Endothelial cell of umbilical vein (primary cell): ENCODE measurements around the gene CD93. TPM values are rescaled to one million over a fixed set of nuclear protein-coding genes. Genes with fewer than 3 reads are reported as not detected.

Source experiments
- BruUV-seq: library from RNA; stranded (reverse); fragments of 400-500 nt; replicated peaks from 2 replicates; lab custom pipeline; 2021; lab: Mats Ljungman, UMichigan
- CTCF ChIA-PET: fragments of 300-600, 350-600 bp; sonication (Branson Sonifier 250); formaldehyde crosslinking; loops from one replicate; lab custom pipeline; 2021; ENCODE audit warnings: antibody characterized with exemption, inconsistent platforms; lab: Charles Lee
- POLR2A ChIA-PET: fragments of 300-600, 350-600 bp; sonication (Branson Sonifier 250); formaldehyde crosslinking; loops from one replicate; lab custom pipeline; 2021; ENCODE audit warnings: antibody characterized with exemption, inconsistent platforms; lab: Charles Lee
- DNase-seq: peaks from one replicate; pipeline ENCODE4 v3.0.0-alpha.2; 2011; ENCODE audit warnings: low read depth, low spot score
- FAIRE-seq: peaks from 2 replicates; lab custom pipeline; 2011; peaks lifted over from hg19 to GRCh38; lab: Jason Lieb, UNC
- H2AFZ ChIP-seq: 2 replicates; pipeline ENCODE4 v1.6.0; 2012; ENCODE audit warnings: low read depth, low read length, control low read depth, inconsistent platforms
- H3K27ac ChIP-seq: 2 replicates; pipeline ENCODE4 v1.5.1; 2011; ENCODE audit warnings: low read depth, mild to moderate bottlenecking, control low read depth, low read length, moderate library complexity; ENCODE audit not compliant: insufficient read depth
- H3K27me3 ChIP-seq, 2 experiments: 2 replicates each; pipeline versions ENCODE4 v1.6.0 to v1.6.1; 2011; ENCODE audit warnings: low read length in 2 of 2, mixed read lengths in 1 of 2; ENCODE audit not compliant: control insufficient read depth in 2 of 2, insufficient read depth in 2 of 2
- H3K36me3 ChIP-seq, 2 experiments: 2 replicates in 1 of 2; 3 replicates in 1 of 2; pipeline ENCODE4 v1.5.1; 2011; ENCODE audit warnings: low read length in 2 of 2, mild to moderate bottlenecking in 1 of 2, moderate library complexity in 1 of 2; ENCODE audit not compliant: control insufficient read depth in 2 of 2, insufficient read depth in 2 of 2; ENCODE audit errors: extremely low read depth in 1 of 2
- H3K4me1 ChIP-seq: 3 replicates; pipeline ENCODE4 v1.5.1; 2011; ENCODE audit warnings: mild to moderate bottlenecking, low read length; ENCODE audit not compliant: control insufficient read depth, insufficient read depth; ENCODE audit errors: extremely low read depth
- H3K4me2 ChIP-seq: 2 replicates; pipeline ENCODE4 v1.6.1; 2011; ENCODE audit warnings: low read length, control low read depth, mixed read lengths; ENCODE audit not compliant: insufficient read depth
- H3K4me3 ChIP-seq, 3 experiments: fragments of 200-600 bp in 1 of 3; sonication (generic), shearing (Covaris generic) in 1 of 3; replicated peaks in 1 of 3; 2 replicates each; pipeline ENCODE4 v1.5.1; 2011 to 2016; ENCODE audit warnings: control low read depth in 3 of 3, low read length in 3 of 3, mild to moderate bottlenecking in 2 of 3, inconsistent platforms in 1 of 3, low read depth in 1 of 3, moderate library complexity in 1 of 3; ENCODE audit not compliant: insufficient read depth in 1 of 3
- H3K79me2 ChIP-seq: 2 replicates; pipeline ENCODE4 v1.6.0; 2012; ENCODE audit warnings: low read length, inconsistent platforms; ENCODE audit not compliant: control insufficient read depth, insufficient read depth
- H3K9ac ChIP-seq: replicated peaks from 2 replicates; pipeline ENCODE3; 2011; ENCODE audit warnings: low read length, control low read depth; ENCODE audit not compliant: insufficient read depth; ENCODE audit errors: extremely low read depth
- H3K9me1 ChIP-seq: replicated peaks from 3 replicates; pipeline ENCODE4 v1.6.0; 2011; ENCODE audit warnings: mild to moderate bottlenecking, low read length; ENCODE audit not compliant: control insufficient read depth, insufficient read depth; ENCODE audit errors: extremely low read depth
- H3K9me3 ChIP-seq: replicated peaks from 2 replicates; pipeline ENCODE4 v1.5.1; 2012; ENCODE audit warnings: low read length, inconsistent platforms; ENCODE audit not compliant: control insufficient read depth, insufficient read depth
- H4K20me1 ChIP-seq: replicated peaks from 2 replicates; pipeline ENCODE3; 2011; ENCODE audit warnings: mild to moderate bottlenecking, low read length; ENCODE audit not compliant: control insufficient read depth, insufficient read depth; ENCODE audit errors: extremely low read depth
- CTCF ChIP-seq, 2 donors: IDR thresholded peaks; 1 replicate in 1 of 2; 2 replicates in 1 of 2; pipeline ENCODE4 v1.5.1; 2011; ENCODE audit warnings: low read length in 2 of 2, mild to moderate bottlenecking in 2 of 2, moderate library complexity in 2 of 2, control low read depth in 1 of 2, inconsistent platforms in 1 of 2, low read depth in 1 of 2; ENCODE audit not compliant: insufficient read depth in 1 of 2; ENCODE audit errors: extremely low read depth in 1 of 2
- EZH2 ChIP-seq: IDR thresholded peaks from 2 replicates; pipeline ENCODE4 v1.6.1; 2012; ENCODE audit warnings: borderline replicate concordance, low read depth, mild to moderate bottlenecking, moderate library complexity, low read length, inconsistent platforms; ENCODE audit not compliant: severe bottlenecking
- FOS ChIP-seq: IDR thresholded peaks from 2 replicates; pipeline ENCODE4 v1.6.1; 2011; ENCODE audit warnings: mild to moderate bottlenecking, low read length, moderate library complexity, borderline replicate concordance; ENCODE audit not compliant: insufficient read depth
- GATA2 ChIP-seq: IDR thresholded peaks from 2 replicates; pipeline ENCODE4 v1.7.0; 2011; ENCODE audit warnings: low read depth, mild to moderate bottlenecking, moderate library complexity, mixed read lengths, low read length; ENCODE audit not compliant: insufficient read length, insufficient read depth
- JUN ChIP-seq: IDR thresholded peaks from 2 replicates; pipeline ENCODE4 v1.6.1; 2011; ENCODE audit warnings: borderline replicate concordance, low read depth; ENCODE audit not compliant: insufficient read length, insufficient read depth
- MAX ChIP-seq: IDR thresholded peaks from 2 replicates; pipeline ENCODE4 v1.6.1; 2011; ENCODE audit not compliant: insufficient read depth, insufficient read length
- POLR2A ChIP-seq: IDR thresholded peaks from 2 replicates; pipeline ENCODE4 v1.6.1; 2012; ENCODE audit warnings: low read depth, mild to moderate bottlenecking, control low read depth, low read length
- POLR2AphosphoS5 ChIP-seq: IDR thresholded peaks from 2 replicates; pipeline ENCODE4 v1.6.1; 2012; ENCODE audit warnings: low read depth, mild to moderate bottlenecking, control low read depth, low read length, moderate library complexity; ENCODE audit not compliant: insufficient read depth
- dilution Hi-C: fragments of 300-500 bp; cut with MboI; formaldehyde crosslinking; loops from one replicate; pipeline ENCODE4 v1.15.0; 2019; ENCODE audit warnings: low sequenced_read_pairs; ENCODE audit not compliant: extremely low pct_ligation_motif_present
- intact Hi-C: fragments of 100-400 bp; cut with micrococcal nuclease; formaldehyde crosslinking; loops from one replicate; pipeline ENCODE4 v1.10.0; 2022
- polyA plus RNA-seq, 4 experiments: library from polyadenylated mRNA; depleted of rRNA in 3 of 4; stranded (reverse) in 3 of 4; unstranded in 1 of 4; fragments of >200 nt; gene quantifications; 2 replicates each; pipeline versions ENCODE4 v1.2.1 to v1.2.3, GENCODE V29; 2011 to 2012; ENCODE audit warnings: missing spikeins in 1 of 4
- total RNA-seq: library from RNA; stranded (reverse); gene quantifications from 2 replicates; pipeline ENCODE4 v1.2.3, GENCODE V29; 2021

CD93 gene
- total and polyA plus RNA-seq, 2 donors (not counting 3 experiments of a cell fraction or from before 2014, with no cell fraction given) = 180 to 413 TPM

- peaks cover 29% of the 10 kb centered on the region for H3K4me1 ChIP-seq
- peak overlapping the region; percentile 74 for H3K27ac ChIP-seq
- peak; percentile 73 for TF ChIP-seq JUN
- no peak for TF ChIP-seq EZH2
- TF ChIP-seq FOS = peak; percentile 78
- TF ChIP-seq POLR2AphosphoS5 = peak; percentile 17
- TF ChIP-seq CTCF (IDR thresholded peaks at IDR 0.05; ENCODE audit: extremely low read depth in 1 of 2, insufficient read depth in 1 of 2, low read depth in 1 of 2, low read length in 2 of 2) = peak; percentile 57 to 69
- TF ChIP-seq GATA2 = peak; percentile 55
- no peak for TF ChIP-seq POLR2A
- no peak for TF ChIP-seq MAX
- POLR2A ChIA-PET = interaction anchor here (2.0 kb wide), 1 partner anchor 10 kb away, joined by 6 read pairs; no protein-coding TSS in a partner anchor
- dilution Hi-C loops = no loop called here
- H3K9ac ChIP-seq = peak overlapping the region; percentile 27
- FAIRE-seq (peak; percentile 96), DNase-seq (peak; percentile 92)
- no peaks in the 10 kb centered on the region for H3K36me3 ChIP-seq
- BruUV-seq = no TSS peak
- H3K9me1 ChIP-seq = no peaks in the 10 kb centered on the region
- H3K4me2 ChIP-seq = peak overlapping the region; percentile 59
- H4K20me1 ChIP-seq = no peaks in the 10 kb centered on the region
- H2AFZ ChIP-seq = peak overlapping the region; percentile 14
- CTCF ChIA-PET = interaction anchor here (0.8 to 4.8 kb wide), 23 partner anchors 10 to 370 kb away, joined by 3 to 51 read pairs (median 4); partner anchors contain the start of gene CD93
- intact Hi-C loops = loop anchor here (1.0 kb wide), 4 partner anchors 11 to 41 kb away; no protein-coding TSS in a partner anchor
- no peak overlapping the region for H3K4me3 ChIP-seq
- no peaks in the 10 kb centered on the region for H3K79me2 ChIP-seq
- H3K27me3 ChIP-seq = no peaks in the 10 kb centered on the region
- H3K9me3 ChIP-seq = no peaks in the 10 kb centered on the region
Observed at GRCh38 chr20:23061734-23062561, 24.2 kb downstream of the CD93 start.
